GM12875 (cell line): ENCODE data around the gene PDGFRB.

Experiments
- H3K4me3 ChIP-seq: one replicate; pipeline ENCODE4 v1.5.1; 2011; ENCODE audit warnings: low read depth, low read length, control low read depth
- TF ChIP-seq, protein P1 (sequence below): IDR thresholded peaks from 2 replicates; pipeline ENCODE4 v1.5.1; 2011; ENCODE audit warnings: low read depth, mild to moderate bottlenecking, control low read depth, inconsistent platforms, low read length, moderate library complexity, borderline replicate concordance; ENCODE audit not compliant: insufficient read depth

The PDGFRB gene

DNA sequence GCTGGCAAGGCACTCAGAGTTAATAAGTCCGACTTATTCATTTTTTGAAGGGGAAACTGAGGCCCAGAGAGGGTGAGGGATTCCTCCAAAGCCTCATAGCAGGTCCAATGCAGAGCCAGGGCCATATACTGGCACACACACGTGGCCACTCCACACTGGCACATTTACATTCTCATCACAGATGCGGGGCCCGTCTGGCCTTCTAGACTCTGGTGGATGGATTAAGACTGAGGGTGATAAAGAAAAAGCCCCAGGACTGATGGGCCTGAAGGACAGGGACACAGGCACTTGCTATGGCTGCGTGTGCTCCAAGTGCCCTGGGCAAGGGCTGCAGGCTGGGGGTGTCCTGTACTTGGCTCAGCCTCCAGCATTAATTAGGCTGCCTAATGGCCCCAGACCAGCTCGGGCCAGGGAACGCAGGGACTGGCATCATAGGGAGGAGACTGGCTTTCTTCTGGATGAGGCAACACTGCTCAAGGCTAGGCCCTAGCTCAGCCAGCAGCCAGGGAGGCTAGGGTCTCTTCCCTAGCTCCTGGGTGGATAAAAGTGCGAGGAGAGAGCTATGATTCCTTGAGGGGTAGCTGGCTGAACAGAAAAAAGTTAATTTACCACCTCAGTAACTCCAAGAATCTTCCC lies 40.8 kb downstream of the PDGFRB start:
- TF ChIP-seq, protein P1, sequence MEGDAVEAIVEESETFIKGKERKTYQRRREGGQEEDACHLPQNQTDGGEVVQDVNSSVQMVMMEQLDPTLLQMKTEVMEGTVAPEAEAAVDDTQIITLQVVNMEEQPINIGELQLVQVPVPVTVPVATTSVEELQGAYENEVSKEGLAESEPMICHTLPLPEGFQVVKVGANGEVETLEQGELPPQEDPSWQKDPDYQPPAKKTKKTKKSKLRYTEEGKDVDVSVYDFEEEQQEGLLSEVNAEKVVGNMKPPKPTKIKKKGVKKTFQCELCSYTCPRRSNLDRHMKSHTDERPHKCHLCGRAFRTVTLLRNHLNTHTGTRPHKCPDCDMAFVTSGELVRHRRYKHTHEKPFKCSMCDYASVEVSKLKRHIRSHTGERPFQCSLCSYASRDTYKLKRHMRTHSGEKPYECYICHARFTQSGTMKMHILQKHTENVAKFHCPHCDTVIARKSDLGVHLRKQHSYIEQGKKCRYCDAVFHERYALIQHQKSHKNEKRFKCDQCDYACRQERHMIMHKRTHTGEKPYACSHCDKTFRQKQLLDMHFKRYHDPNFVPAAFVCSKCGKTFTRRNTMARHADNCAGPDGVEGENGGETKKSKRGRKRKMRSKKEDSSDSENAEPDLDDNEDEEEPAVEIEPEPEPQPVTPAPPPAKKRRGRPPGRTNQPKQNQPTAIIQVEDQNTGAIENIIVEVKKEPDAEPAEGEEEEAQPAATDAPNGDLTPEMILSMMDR, result no peak
- H3K4me3 ChIP-seq, result no peak overlapping the region

DNA sequence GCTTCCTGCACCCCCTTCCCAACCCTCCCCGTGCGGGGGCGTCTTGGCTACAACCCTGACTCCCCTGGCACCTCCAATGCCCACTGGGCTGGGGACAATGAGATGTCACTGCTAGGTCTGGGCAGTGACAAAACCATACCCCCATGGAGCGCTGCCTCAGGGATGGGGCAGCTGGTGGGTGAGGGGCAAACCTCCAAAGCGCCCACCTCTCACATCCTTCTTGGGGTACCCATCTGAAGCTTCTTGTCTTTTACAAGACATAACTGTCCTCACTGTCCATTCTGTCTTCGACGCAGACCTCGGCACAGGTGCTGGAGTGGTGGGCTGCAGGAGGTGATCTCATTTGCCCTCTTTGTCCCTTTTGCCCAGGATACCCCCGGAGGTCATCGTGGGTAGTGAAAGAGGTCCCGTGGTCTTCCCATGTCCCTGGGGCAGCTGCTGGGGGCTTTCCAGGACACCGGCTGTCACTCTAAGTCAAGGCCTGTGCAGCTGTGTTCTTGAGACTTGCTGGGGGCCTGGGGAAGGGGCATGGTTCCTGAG lies 41.5 kb downstream of the PDGFRB start:
- H3K4me3 ChIP-seq, result no peak overlapping the region
- TF ChIP-seq, protein P1, result no peak

DNA sequence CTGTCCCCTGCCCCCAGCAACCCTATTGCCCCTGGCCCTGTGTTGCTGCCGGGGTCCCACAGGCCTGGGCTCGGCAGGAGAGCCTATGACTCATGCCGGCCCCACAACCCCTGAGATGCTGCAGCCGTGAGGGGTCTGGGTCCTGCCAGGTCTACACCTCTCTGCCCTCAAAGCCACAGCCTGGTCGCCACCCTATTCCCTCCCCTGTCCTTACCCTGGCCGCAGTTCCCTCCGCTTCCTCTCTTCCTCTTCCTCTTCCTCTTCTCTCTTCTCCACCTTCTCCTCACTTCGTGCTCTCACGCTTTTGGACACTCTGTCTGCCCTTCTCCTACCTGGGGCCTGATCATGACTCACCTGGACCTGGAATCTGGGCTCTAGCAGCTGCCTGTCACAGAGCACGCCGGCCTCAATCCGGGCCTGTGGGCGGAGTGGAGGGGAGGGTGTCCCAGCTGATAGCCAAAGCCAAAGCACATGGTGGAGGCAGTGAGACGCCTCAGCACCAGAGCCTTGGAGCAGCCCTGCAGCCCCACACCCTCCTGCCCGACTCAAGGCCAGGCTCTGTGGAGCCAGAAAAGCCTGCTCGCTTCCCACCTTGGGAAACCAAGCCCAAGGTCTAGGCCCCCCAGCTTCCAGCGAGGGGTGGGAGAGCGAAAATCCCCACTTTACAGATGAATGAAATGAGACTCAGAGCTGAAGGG lies 42.4 kb downstream of the PDGFRB start:
- TF ChIP-seq, protein P1, result no peak
- no peak overlapping the region for H3K4me3 ChIP-seq

- TF ChIP-seq, protein P1, result no peak
Observed at GRCh38 chr5:150112201-150113046, 43.2 kb downstream of the PDGFRB start.

DNA sequence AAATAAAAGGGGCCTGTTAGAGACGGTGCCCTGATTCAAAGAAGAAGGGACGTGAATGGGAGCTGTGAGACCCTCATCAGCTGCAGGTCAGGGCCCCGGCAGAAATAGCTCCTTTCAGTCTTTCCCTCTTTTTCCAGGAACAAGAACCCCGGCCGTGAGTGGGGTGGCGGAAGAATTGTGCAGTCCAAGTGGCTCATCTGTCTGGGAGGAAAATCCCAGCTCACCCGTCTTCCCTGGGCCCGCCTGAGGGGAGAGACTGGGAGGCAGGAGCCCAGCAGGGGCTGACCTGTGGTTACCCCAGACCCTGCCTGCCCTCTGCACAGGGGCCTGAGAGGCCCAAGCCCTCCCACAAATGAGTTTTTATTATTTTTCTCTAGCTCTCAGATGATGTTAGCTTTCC lies 44.5 kb downstream of the PDGFRB start:
- no peak overlapping the region for H3K4me3 ChIP-seq
- TF ChIP-seq, protein P1, result no peak

More at GRCh38 chr5:150112201-150113046, 43.2 kb downstream of the PDGFRB start:
- no peak overlapping the region for H3K4me3 ChIP-seq

GRCh38 chr5:150109921-150110320 lies 45.7 kb downstream of the PDGFRB start:
- H3K4me3 ChIP-seq, result no peak overlapping the region
- TF ChIP-seq, protein P1, result no peak
